SK-MEL-5 (cell line): ENCODE measurements around the gene CCDC77. TPM values are rescaled to one million over a fixed set of nuclear protein-coding genes. Genes with fewer than 3 reads are reported as not detected.

Source experiments
- DNase-seq: peaks from one replicate; pipeline ENCODE4 v3.0.0-alpha.2; 2016; ENCODE audit warnings: low read depth, low spot score
- in situ Hi-C: cut with HindIII; loops from 2 replicates; pipeline ENCODE4 v1.10.0; 2016; ENCODE audit warnings: low sequenced_read_pairs, high pct_unique_total_duplicates, low pct_unique_long_range_greater_than_20kb
- total RNA-seq: library from RNA; depleted of rRNA; stranded (reverse); fragments of >200 nt; shearing (Covaris generic); gene quantifications from 2 replicates; pipeline ENCODE4 v1.2.3, GENCODE V29; 2014; rRNA removed

Gene CCDC77
- total RNA-seq, 1 experiment from 2014 or later = 13.0 TPM

DNA sequence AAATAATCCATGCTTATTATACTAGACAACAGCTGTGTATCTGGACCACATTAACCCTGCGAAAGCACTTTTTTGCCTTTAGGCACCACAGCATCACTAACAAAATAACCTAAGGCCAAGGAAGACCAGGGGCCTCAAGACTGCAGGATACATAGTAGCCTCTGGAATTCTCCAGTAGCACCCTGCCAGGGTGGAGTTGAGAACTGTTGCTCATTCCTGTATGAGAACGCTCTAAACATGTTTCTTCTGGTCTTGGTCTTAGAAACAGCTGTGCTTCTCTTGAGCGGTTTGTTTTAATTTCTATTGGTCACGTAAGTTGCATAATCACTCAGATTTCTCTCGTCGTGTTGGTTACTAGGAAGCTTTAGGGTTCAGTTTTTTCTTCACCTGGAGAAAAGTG, 66.1 kb downstream of the CCDC77 start:
- in situ Hi-C loops = no loop called here
- no peak for DNase-seq

DNA sequence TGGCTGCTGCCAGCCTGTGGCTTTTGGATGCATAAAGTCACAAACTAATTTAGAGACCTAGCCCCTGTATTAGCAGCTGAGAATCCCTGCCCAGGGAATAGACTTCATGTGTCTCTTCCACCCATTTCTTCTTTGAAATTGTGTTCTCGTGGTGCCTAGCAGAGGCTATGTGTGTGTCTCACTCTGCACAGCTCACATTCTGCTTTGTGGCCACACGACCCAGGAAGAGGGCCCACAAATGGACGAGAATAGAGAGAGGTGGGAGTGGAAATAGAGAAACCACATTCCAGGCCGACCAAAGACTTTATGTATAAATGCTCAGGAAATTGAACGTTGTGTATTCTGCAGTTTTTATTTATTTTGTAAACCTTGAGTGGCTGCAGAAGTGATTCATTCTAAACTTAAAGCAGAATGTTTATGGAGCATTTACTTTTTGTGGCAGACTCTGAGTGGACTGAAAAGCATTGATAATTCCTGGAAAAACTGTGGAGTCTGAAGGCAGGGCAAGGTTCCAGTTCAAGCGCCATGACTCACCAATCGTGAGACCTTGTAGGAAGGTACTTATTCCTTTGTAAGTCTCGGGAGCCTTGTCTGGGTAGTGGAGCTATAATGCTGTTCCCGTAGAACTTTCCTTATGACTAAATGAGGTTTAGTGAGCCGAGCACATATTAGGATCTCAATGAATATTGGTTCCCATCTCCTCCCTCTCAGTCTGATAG, 67.4 kb downstream of the CCDC77 start:
- in situ Hi-C loops = no loop called here
- no peak for DNase-seq

DNA sequence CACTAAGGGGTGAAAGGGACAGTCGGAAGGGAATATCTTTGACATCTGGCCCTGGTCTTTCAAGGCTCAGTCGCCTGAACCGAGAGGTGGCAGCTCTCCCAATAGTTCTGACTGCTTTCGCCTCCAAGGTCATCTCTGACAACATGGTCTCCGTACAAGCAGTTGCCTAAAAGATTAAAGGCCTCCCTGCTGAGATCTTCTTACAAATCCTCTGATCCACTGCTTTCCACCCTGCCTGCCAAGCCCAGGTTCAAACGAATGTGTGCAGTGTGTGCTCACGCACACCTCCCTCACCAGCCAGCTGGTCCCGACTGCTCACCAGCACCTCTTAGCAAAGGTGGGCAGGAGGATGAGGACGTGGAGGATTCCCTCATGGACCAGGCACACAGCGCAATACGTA, 68.7 kb downstream of the CCDC77 start:
- in situ Hi-C loops = no loop called here

DNA sequence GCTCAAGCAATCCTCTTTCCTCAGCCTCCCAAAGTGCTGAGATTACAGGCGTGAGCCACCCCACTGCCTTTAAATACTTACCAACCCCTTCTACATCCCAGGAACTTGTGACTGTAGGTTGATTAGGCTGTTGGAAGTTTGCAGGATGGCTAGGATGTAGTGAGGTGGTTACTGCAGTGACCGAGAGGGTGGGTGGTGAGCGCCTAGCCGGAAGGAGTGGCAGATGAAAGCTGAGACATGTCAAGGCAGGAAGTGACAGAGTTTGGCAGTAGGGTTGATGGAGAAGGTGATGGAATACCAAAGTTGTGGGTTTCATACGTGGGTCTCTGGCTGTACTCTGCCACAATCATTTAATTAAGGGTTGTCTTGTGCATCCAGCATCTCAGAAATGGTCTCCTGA, 71.8 kb downstream of the CCDC77 start:
- in situ Hi-C loops = no loop called here

More for the DNA sequence above, 68.7 kb downstream of the CCDC77 start:
- DNase-seq = no peak

DNA sequence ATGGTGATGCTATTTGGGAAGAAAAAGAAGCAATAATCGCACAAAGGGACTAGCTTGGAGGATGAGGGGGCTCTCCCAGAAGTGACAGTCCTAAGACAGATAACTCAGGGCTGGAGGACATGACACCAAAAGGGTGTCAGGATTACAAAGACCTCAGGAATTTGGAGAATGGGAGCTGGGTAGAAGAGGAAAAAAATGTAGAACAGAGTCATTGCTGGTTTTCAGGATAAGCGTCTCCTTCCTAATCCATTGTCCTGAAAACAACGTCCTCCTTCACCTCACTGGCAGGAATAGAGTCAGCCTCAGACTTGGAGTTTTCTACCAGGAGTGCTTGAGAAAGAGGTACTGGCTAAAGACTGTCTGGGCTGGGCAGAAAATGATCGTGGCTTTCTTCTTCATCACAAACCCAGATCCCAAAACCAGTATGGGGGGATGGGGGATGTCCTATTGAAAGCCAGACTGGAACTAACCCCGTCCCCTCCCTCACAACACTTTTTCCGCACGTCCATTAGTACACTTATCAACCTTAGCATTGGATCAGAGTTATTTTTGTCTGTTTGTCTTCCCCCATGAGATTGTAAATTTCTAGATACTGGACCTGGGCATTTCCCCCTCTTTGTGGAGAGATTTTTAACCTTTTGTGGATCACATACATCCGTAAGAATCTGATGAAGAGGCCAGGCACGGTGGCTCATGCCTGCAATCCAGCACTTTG, 72.6 kb downstream of the CCDC77 start:
- in situ Hi-C loops = no loop called here

More for the DNA sequence above, 71.8 kb downstream of the CCDC77 start:
- DNase-seq = no peak

DNA sequence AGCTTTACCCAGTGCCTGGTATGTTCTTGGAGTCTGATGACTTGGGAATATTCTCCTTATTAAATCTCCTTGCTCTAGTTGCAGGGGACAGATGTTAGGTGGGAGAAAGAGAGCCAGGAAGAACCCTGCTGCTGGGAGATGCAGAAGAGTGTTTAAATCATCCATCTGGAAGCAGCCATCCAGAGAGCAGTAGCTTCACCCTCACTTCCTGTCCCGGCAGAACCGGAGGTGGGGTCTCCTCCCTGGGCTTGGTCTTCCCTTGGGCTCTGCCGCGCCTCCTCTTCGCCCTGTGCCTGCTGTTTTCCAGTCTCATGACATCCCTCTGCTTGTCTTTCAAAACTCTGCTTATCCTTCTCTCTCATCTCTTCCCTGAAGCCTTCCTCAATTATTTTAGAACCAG, 73.8 kb downstream of the CCDC77 start:
- no peak for DNase-seq
- in situ Hi-C loops = no loop called here

More for the DNA sequence above, 72.6 kb downstream of the CCDC77 start:
- DNase-seq = no peak

DNA sequence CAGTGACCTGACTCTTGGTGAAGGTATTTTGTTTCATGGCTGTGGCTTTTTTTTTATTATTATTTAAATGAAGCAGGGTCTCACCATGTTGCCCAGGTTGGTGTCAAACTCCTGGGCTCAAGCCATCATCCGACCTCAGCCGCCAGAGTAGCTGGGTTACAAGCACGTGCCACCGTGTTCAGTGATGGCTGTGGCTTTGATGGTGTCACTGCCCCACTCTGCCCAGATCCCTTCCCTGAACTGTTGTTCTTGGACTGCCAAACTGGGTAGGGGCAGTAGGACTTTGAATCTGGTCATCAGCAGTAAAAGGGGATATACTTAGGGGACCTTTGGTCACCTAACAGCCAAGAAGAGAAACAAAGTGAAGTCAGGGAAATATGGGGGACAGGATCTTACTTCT, 77.7 kb downstream of the CCDC77 start:
- in situ Hi-C loops = no loop called here

DNA sequence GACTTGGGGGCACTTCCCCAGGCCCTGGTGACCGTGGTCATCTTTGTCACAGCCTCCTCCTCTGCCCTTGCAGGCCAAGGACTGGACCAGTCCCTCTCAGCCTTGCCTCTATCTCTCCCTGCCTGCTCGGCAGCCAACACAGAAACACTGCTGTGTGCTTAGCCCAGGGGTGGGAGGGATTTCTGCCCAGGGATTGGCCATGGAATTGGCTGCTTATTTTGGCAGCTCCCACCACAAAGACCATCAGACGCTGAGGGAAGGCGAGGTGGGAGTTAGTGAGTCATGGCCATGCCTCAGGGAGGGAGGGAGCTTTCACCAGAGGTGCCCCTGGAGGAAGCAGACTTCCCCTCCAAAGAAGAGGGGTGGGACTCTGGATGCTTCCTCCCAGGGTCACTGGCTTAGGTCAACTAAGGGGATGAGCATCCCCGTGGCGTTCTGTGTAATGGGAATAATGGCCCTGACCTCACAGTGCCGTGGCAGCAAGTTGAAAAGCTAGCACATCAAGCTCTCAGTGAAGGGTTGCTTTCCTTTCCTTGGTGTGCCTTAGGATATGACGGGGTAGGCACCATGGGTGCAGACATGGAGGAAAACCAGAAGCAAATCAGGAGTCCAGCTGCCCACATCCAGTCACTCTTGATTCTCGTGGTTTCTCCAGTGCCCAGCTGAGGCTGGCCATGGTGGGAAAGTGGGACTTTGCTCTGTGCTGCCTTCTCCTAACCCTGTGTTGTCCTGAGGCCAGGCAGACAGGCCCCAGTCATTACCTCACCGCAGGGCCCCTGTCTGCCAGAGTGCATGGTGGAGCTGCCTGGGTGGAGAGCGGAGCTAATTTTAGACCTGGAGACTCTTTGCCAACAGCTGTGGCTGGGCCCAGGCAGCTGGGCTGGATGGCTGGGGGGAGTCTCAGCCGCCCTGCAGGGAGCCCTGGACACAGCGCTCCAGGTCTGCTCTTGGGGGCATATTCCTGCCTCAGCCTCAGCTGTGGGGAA, 79.7 kb downstream of the CCDC77 start:
- no peak for DNase-seq
- in situ Hi-C loops = no loop called here

More for the DNA sequence above, 77.7 kb downstream of the CCDC77 start:
- no peak for DNase-seq

DNA sequence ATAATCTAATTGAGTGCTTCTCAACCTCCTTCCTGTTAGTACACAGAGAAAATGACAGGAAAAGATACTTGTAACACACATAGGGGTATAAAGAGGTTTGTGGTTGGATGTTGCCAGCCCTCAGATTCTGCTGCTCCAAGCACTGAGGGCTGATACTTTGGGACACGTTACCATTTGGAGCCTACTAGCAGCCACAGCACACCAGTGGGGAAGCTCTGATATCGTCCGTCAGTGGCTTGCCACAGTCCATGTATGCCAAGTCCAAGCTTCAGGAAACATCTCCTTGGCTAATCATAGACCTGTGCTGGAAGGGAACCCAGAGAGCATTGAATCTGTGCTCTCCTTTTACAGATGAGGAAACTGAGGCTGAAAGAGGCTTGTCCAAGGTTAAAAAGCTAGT, 80.6 kb downstream of the CCDC77 start:
- DNase-seq = no peak

DNA sequence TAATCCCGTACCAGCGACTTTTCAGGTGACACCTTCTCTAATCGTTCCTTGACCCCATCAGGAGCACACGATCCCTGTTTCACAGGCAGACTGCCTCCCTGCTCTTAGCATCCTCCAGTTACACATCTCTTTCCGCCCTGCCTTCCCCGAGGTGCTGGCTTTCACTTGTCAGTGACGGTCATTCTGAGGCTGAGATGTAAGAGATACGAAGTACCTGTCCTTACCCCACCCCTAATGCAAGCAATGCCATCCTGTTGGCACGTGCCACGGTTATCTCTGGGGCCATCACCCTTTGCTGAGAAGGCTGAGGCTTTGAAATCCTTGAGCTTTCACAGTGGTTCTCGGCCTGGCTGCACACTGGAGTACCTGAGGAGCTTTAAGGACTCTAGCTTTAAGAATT, 82.7 kb downstream of the CCDC77 start:
- in situ Hi-C loops = no loop called here
- DNase-seq = no peak

More for the DNA sequence above, 80.6 kb downstream of the CCDC77 start:
- in situ Hi-C loops = no loop called here

DNA sequence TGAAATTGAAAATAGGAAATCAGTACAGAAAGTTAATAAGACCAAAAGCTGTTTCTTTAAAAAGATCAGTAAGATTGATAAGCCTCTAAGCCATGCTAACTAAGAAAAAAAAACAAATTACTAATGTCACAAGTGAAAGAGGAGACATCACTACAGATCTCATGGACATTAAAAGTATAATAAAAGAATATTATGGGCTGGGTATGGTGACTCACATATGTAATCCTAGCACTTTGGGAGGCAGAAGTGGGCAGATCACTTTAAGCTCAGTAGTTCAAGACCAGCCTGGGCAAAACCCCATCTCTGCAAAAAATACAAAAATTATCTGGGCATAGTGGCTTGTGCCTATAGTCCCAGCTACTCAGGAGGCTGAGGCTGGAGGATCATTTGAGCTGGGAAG, 88.8 kb downstream of the CCDC77 start:
- DNase-seq = no peak

More for the DNA sequence above, 88.8 kb downstream of the CCDC77 start:
- in situ Hi-C loops = no loop called here

Other genes with a start within 250 kb of the CCDC77 start
- gene SLC6A12, start 187.5 kb upstream of the CCDC77 start, total RNA-seq = 1.4 and 1.6 TPM in 2 replicates
- 0.08 TPM in 1 of 2 replicates, not detected in the other for gene SLC6A13, start 138.8 kb upstream of the CCDC77 start, total RNA-seq
- 32.1 and 33.1 TPM in 2 replicates for gene KDM5A, start 12.3 kb upstream of the CCDC77 start, total RNA-seq
- gene B4GALNT3, start 58.3 kb downstream of the CCDC77 start, total RNA-seq = 0.34 and 1.2 TPM in 2 replicates